HepG2 (cell line): ENCODE results near the gene PRKCZ. TPM values are rescaled to one million over a fixed set of nuclear protein-coding genes. Genes with fewer than 3 reads are reported as not detected.

Experiments used
- AKAP8 ChIP-seq: sonication (generic); formaldehyde crosslinking; IDR thresholded peaks from 2 replicates; pipeline ENCODE4 v1.5.1; 2020; ENCODE audit warnings: mild to moderate bottlenecking, missing genetic modification reagents
- BCL6 ChIP-seq: IDR thresholded peaks from 2 replicates; pipeline ENCODE4 v1.6.1; 2016; ENCODE audit warnings: missing genetic modification reagents, missing compliant biosample characterization
- BORCS8-MEF2B ChIP-seq: sonication (generic); formaldehyde crosslinking; IDR thresholded peaks from 2 replicates; pipeline ENCODE4 v1.8.0; 2022; ENCODE audit warnings: mild to moderate bottlenecking, missing genetic modification reagents
- CAMTA2 ChIP-seq: sonication (generic); formaldehyde crosslinking; IDR thresholded peaks from 2 replicates; pipeline ENCODE4 v1.4.0; 2020; ENCODE audit warnings: mild to moderate bottlenecking, missing genetic modification reagents, borderline replicate concordance
- CHD2 ChIP-seq: IDR thresholded peaks from 2 replicates; pipeline ENCODE4 v1.6.1; 2011; ENCODE audit warnings: low read depth, low read length, improper control_type of control experiment
- EHMT2 ChIP-seq: fragments of 200-600 bp; sonication (generic); IDR thresholded peaks from 2 replicates; pipeline ENCODE4 v1.7.0; 2017; ENCODE audit warnings: antibody characterized with exemption, low read depth, low read length, borderline replicate concordance
- IKZF4 ChIP-seq: sonication (generic); formaldehyde crosslinking; IDR thresholded peaks from 2 replicates; pipeline ENCODE4 v1.5.1; 2020; ENCODE audit warnings: borderline replicate concordance, mild to moderate bottlenecking, low read depth, missing genetic modification reagents; ENCODE audit errors: not compliant biosample characterization
- JARID2 ChIP-seq: sonication (generic); formaldehyde crosslinking; IDR thresholded peaks from 2 replicates; pipeline ENCODE4 v1.8.1; 2023; ENCODE audit warnings: missing genetic modification reagents, inconsistent platforms; ENCODE audit not compliant: insufficient replicate concordance
- JUNB ChIP-seq: sonication (generic); formaldehyde crosslinking; IDR thresholded peaks from 2 replicates; pipeline ENCODE4 v1.8.0; 2022; ENCODE audit warnings: missing genetic modification reagents, mild to moderate bottlenecking, borderline replicate concordance
- KLF9 ChIP-seq: IDR thresholded peaks from 2 replicates; pipeline ENCODE4 v1.6.1; 2016; ENCODE audit warnings: low read depth
- LBX2 ChIP-seq: sonication (generic); formaldehyde crosslinking; IDR thresholded peaks from 2 replicates; pipeline ENCODE4 v1.5.0; 2020; ENCODE audit warnings: missing genetic modification reagents, mild to moderate bottlenecking, borderline replicate concordance
- MTA1 ChIP-seq: sonication (generic); formaldehyde crosslinking; IDR thresholded peaks from 2 replicates; pipeline ENCODE4 v1.4.0; 2020; ENCODE audit warnings: missing genetic modification reagents, mild to moderate bottlenecking, borderline replicate concordance
- NKX3-1 ChIP-seq: sonication (generic); formaldehyde crosslinking; IDR thresholded peaks from 2 replicates; pipeline ENCODE4 v1.5.0; 2020; ENCODE audit warnings: missing genetic modification reagents
- PRMT3 ChIP-seq: sonication (generic); formaldehyde crosslinking; IDR thresholded peaks from 2 replicates; pipeline ENCODE4 v1.8.1; 2022; ENCODE audit warnings: low read depth, mild to moderate bottlenecking, moderate library complexity, missing genetic modification reagents, borderline replicate concordance
- TRIM24 ChIP-seq: sonication (generic); formaldehyde crosslinking; IDR thresholded peaks from 2 replicates; pipeline ENCODE4 v1.8.0; 2022; ENCODE audit warnings: mild to moderate bottlenecking, missing genetic modification reagents
- U2AF1 ChIP-seq: fragments of 200-400 bp; formaldehyde crosslinking; optimal IDR thresholded peaks from 2 replicates; pipeline ENCODE3; 2017; ENCODE audit warnings: mild to moderate bottlenecking, low read depth, low read length
- ZFP91 ChIP-seq: sonication (generic); formaldehyde crosslinking; IDR thresholded peaks from 2 replicates; pipeline ENCODE4 v1.9.0; 2022; ENCODE audit warnings: missing genetic modification reagents, mild to moderate bottlenecking, borderline replicate concordance
- ZFX ChIP-seq: sonication (generic); formaldehyde crosslinking; IDR thresholded peaks from 2 replicates; pipeline ENCODE4 v1.4.0; 2020; ENCODE audit warnings: mild to moderate bottlenecking, low read depth, missing genetic modification reagents, moderate library complexity
- ZMYM3 ChIP-seq: sonication (generic); formaldehyde crosslinking; IDR thresholded peaks from 2 replicates; pipeline ENCODE4 v1.5.1; 2020; ENCODE audit warnings: mild to moderate bottlenecking, missing genetic modification reagents
- ZNF577 ChIP-seq: sonication (generic); formaldehyde crosslinking; IDR thresholded peaks from 2 replicates; pipeline ENCODE4 v1.4.0; 2020; ENCODE audit warnings: mild to moderate bottlenecking, low read depth, missing genetic modification reagents, borderline replicate concordance
- ZNF614 ChIP-seq: IDR thresholded peaks from 2 replicates; pipeline ENCODE4 v1.6.1; 2018; ENCODE audit warnings: missing biosample characterization, missing genetic modification reagents, inconsistent platforms, borderline replicate concordance
- ZNF709 ChIP-seq: sonication (generic); formaldehyde crosslinking; IDR thresholded peaks from 2 replicates; pipeline ENCODE4 v1.5.0; 2020; ENCODE audit warnings: mild to moderate bottlenecking, missing genetic modification reagents
- ZNF768 ChIP-seq: sonication (generic); formaldehyde crosslinking; IDR thresholded peaks from 2 replicates; pipeline ENCODE4 v1.4.0; 2020; ENCODE audit warnings: missing genetic modification reagents
- ZNF879 ChIP-seq: sonication (generic); formaldehyde crosslinking; IDR thresholded peaks from 2 replicates; pipeline ENCODE4 v1.8.1; 2023; ENCODE audit warnings: missing genetic modification reagents
- ZSCAN31 ChIP-seq: sonication (generic); formaldehyde crosslinking; IDR thresholded peaks from 2 replicates; pipeline ENCODE4 v1.5.0; 2020; ENCODE audit warnings: low read depth, mild to moderate bottlenecking, missing genetic modification reagents
- polyA plus RNA-seq, 8 experiments: library from polyadenylated mRNA; depleted of rRNA in 3 of 8; stranded (reverse) in 7 of 8; unstranded in 1 of 8; fragments of >200 nt; fragmentation: Illumina TruSeq in 4 of 8; extraction: Trizol in 4 of 8; gene quantifications; 2 replicates each; pipeline versions ENCODE4 v1.2.1 to v1.2.3, GENCODE V29; 2011 to 2016; ENCODE audit warnings: low read depth in 4 of 8, missing spikeins in 1 of 8, mixed read lengths in 1 of 8; ENCODE audit not compliant: insufficient read depth in 1 of 8
- total RNA-seq, 5 experiments: library from RNA; depleted of rRNA; stranded (reverse); fragments of >200 nt; fragmentation: Illumina TruSeq; extraction: Trizol; gene quantifications; 2 replicates each; pipeline ENCODE4 v1.2.3, GENCODE V29; 2016; ENCODE audit warnings: low read depth in 1 of 5
- TF ChIP-seq, protein P1 (sequence below): fragments of 450-650 bp; IDR thresholded peaks from 2 replicates; pipeline ENCODE4 v1.6.1; 2017
- TF ChIP-seq, protein P2 (sequence below): sonication (generic); IDR thresholded peaks from 2 replicates; pipeline ENCODE4 v1.6.1; 2016; ENCODE audit warnings: low read depth, borderline replicate concordance

PRKCZ gene
- total and polyA plus RNA-seq, 2 of the 13 experiments (the other 11 are each of a cell fraction or from before 2014, with no cell fraction given): 34.7 to 85.2 TPM

- TF ChIP-seq, protein P1, sequence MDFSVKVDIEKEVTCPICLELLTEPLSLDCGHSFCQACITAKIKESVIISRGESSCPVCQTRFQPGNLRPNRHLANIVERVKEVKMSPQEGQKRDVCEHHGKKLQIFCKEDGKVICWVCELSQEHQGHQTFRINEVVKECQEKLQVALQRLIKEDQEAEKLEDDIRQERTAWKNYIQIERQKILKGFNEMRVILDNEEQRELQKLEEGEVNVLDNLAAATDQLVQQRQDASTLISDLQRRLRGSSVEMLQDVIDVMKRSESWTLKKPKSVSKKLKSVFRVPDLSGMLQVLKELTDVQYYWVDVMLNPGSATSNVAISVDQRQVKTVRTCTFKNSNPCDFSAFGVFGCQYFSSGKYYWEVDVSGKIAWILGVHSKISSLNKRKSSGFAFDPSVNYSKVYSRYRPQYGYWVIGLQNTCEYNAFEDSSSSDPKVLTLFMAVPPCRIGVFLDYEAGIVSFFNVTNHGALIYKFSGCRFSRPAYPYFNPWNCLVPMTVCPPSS: no peak
- TF ChIP-seq BORCS8-MEF2B (CRISPR knock-in tag) (peak; percentile 26; the same call in 1 of the 2 replicates), NKX3-1 (CRISPR knock-in tag) (no peak), ZNF577 (CRISPR knock-in tag) (no peak), ZSCAN31 (no peak), ZFP91 (CRISPR knock-in tag) (0 out of 2 replicates have a peak, but pooled peaks have one; percentile 11), MTA1 (CRISPR knock-in tag) (no peak), ZNF614 (CRISPR knock-in tag) (peak; percentile 64; the same call in 1 of the 2 replicates), KLF9 (no peak), ZNF709 (CRISPR knock-in tag) (no peak), TRIM24 (CRISPR knock-in tag) (no peak), CAMTA2 (CRISPR knock-in tag) (no peak), ZNF768 (CRISPR knock-in tag) (no peak), LBX2 (no peak), PRMT3 (CRISPR knock-in tag) (no peak), EHMT2 (no peak), CHD2 (no peak), ZMYM3 (CRISPR knock-in tag) (no peak), AKAP8 (CRISPR knock-in tag) (no peak), ZNF879 (no peak), BCL6 (CRISPR knock-in tag) (no peak), JUNB (no peak), U2AF1 (no peak), JARID2 (CRISPR knock-in tag) (no peak), ZFX (CRISPR knock-in tag) (peak; percentile 80), IKZF4 (no peak)
- TF ChIP-seq, protein P2, sequence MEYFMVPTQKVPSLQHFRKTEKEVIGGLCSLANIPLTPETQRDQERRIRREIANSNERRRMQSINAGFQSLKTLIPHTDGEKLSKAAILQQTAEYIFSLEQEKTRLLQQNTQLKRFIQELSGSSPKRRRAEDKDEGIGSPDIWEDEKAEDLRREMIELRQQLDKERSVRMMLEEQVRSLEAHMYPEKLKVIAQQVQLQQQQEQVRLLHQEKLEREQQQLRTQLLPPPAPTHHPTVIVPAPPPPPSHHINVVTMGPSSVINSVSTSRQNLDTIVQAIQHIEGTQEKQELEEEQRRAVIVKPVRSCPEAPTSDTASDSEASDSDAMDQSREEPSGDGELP: no peak
Observed at GRCh38 chr1:2046953-2047748, 3.1 kb upstream of the PRKCZ start (continued).
